Kidney epithelial cell (primary cell): ENCODE measurements around the gene SND1. TPM values are rescaled to one million over a fixed set of nuclear protein-coding genes. Genes with fewer than 3 reads are reported as not detected.
"Not testable (repeated sequence)": the region's sequence is repeated elsewhere in the genome, so short reads cannot be mapped to it uniquely, and the experiment has no call there.

Experiments
- DNase-seq: peaks from one replicate; pipeline ENCODE4 v3.0.0-alpha.2; 2010; ENCODE audit warnings: low read depth
- H3K27me3 ChIP-seq: 2 replicates; pipeline ENCODE4 v1.6.0; 2011; ENCODE audit warnings: low read length; ENCODE audit not compliant: control insufficient read depth, insufficient read depth
- H3K36me3 ChIP-seq: 2 replicates; pipeline ENCODE4 v1.5.1; 2011; ENCODE audit warnings: low read length; ENCODE audit not compliant: control insufficient read depth, insufficient read depth
- H3K4me3 ChIP-seq: 2 replicates; pipeline ENCODE4 v1.5.1; 2011; ENCODE audit warnings: low read depth, mild to moderate bottlenecking, control low read depth, low read length
- total RNA-seq: library from RNA; depleted of rRNA; stranded (reverse); fragments of >200 nt; gene quantifications from 2 replicates; pipeline ENCODE4 v1.2.3, GENCODE V29; 2015
- TF ChIP-seq, protein P1 (sequence below): IDR thresholded peaks from 2 replicates; pipeline ENCODE4 v1.5.1; 2011; ENCODE audit warnings: mild to moderate bottlenecking, moderate library complexity, low read length, control low read depth, inconsistent platforms; ENCODE audit not compliant: insufficient read depth, poor library complexity, severe bottlenecking

Gene SND1
- total RNA-seq, 1 donor from 2014 or later, result 257 TPM

DNA sequence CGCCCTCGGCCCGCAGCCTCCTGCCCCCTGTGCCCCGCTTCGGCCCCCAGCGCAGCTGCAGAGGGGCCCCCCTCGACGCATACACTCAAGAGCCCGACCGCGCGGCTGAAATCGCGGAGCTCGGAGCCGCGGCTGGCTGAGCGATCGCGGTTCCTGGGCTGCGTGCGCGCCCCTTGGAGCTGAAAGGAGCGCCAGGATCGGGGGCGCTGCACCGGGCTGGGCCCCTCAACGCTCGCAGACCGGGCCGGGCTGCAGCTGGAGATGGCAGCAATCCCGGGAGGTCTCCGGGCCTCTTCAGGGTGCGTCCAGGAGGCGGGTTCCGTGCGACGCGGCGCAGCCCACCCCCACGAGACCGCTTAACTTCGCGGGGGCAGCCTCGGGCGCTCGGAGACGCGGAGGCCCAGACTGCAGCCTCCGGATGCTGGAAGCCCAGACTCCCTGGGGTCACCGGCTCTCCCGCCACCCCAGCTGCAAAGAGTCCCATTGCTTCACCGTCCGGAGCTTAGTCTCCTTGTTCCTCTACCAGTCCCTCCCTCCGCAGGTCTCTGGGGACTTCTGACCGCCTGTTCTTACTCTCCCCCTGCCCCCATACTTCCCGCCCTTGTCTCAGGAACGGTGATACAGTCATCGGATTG lies 452.2 kb downstream of the SND1 start:
- no peak for DNase-seq
- H3K27me3 ChIP-seq, result peaks cover 28% of the 10 kb centered on the region
- H3K4me3 ChIP-seq, result peak overlapping the region; percentile 15
- no peaks in the 10 kb centered on the region for H3K36me3 ChIP-seq
- TF ChIP-seq, protein P1, sequence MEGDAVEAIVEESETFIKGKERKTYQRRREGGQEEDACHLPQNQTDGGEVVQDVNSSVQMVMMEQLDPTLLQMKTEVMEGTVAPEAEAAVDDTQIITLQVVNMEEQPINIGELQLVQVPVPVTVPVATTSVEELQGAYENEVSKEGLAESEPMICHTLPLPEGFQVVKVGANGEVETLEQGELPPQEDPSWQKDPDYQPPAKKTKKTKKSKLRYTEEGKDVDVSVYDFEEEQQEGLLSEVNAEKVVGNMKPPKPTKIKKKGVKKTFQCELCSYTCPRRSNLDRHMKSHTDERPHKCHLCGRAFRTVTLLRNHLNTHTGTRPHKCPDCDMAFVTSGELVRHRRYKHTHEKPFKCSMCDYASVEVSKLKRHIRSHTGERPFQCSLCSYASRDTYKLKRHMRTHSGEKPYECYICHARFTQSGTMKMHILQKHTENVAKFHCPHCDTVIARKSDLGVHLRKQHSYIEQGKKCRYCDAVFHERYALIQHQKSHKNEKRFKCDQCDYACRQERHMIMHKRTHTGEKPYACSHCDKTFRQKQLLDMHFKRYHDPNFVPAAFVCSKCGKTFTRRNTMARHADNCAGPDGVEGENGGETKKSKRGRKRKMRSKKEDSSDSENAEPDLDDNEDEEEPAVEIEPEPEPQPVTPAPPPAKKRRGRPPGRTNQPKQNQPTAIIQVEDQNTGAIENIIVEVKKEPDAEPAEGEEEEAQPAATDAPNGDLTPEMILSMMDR, result no peak

DNA sequence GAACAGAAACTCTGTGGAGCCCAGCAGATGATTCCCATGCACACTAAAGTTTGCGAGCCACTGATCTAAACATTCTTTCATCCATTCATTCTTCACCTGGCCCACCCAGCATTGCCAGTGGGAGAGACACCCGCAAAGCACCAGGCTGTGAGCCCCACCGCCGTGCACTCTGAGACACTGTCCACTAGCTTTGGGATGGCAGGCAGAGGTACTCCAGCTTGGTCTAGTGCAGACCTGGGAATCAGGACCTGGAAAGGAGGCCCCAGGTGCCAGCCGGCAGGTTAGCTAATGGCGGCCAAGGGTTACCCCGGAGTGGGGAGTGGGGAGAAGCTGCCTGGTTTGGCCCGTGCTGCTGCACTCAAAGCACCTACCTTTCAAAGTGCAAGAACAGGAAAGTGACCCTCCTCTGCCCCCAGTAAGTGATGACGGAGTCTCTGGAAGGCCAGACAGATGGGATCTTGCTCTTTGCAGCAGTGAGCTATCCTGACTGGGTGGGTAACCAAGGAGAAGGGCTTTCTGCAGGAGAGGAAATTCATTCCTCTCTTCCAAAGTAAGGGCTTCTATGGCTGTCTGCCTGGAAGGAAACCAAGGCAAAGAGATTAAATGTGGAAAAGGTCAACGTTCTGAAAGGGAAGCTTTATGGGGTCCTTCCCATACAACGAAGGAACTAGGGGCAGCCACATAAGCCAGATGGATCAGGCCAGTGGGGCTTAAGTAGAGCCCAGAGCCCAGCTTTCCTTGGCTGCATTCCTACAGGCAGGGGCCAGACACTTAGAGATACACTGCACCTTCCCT lies 453.4 kb downstream of the SND1 start:
- Histone ChIP-seq H3K27me3 (peaks cover 28% of the 10 kb centered on the region), H3K36me3 (no peaks in the 10 kb centered on the region), H3K4me3 (no peak overlapping the region)
- no peak for DNase-seq
- TF ChIP-seq, protein P1, result no peak

DNA sequence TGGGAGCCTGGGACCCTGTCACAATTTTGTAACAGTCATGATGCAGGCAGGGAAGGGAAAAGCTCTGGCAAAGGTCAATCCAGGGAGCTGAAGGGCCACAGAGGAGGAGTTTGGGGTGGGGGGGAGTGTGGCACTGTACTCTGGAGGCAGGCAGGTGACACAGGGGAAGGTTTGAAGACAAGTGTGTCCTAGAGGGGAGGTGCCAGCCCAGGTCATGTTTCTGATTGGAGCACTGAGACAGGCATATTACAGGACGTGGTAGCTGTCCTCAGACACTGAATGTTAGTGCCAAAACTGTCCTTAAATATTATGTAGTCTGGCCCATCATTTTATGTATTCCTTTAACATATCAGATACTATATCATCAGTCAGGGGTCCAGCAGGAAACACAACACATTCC lies 454.8 kb downstream of the SND1 start:
- no peak for DNase-seq
- peaks cover 28% of the 10 kb centered on the region for H3K27me3 ChIP-seq
- H3K36me3 ChIP-seq, result no peaks in the 10 kb centered on the region
- TF ChIP-seq, protein P1, result no peak
- H3K4me3 ChIP-seq, result no peak overlapping the region

DNA sequence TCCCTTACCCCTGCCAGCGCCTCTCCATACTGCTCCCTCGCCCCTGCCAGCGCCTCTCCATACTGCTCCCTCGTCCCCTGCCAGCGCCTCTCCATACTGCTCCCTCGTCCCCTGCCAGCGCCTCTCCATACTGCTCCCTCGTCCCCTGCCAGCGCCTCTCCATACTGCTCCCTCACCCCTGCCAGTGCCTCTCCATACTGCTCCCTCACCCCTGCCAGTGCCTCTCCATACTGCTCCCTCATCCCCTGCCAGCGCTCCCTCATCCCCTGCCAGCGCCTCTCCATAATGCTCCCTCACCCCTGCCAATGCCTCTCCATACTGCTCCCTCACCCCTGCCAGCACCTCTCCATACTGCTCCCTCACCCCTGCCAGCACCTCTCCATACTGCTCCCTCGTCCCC lies 455.5 kb downstream of the SND1 start:
- H3K36me3 ChIP-seq, DNase-seq, H3K4me3 ChIP-seq: not testable (repeated sequence)
- peaks cover 28% of the 10 kb centered on the region for H3K27me3 ChIP-seq

DNA sequence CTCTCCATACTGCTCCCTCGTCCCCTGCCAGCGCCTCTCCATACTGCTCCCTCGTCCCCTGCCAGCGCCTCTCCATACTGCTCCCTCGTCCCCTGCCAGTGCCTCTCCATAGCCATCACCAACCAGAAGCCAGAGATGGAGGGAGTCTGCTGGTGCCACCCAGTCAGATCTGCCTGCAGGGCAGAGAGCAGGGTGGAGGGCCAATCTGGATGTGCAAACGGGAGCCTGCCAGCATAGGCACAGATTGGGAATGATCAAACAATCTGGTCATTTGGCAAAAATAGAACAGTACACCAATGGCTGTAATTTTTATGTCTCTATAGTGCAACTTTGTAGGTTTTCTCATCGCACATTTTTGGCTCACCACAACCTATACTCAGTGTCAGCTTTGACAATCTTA lies 456.1 kb downstream of the SND1 start:
- TF ChIP-seq, protein P1, result no peak
- no peak for DNase-seq
- no peaks in the 10 kb centered on the region for H3K36me3 ChIP-seq
- peaks cover 28% of the 10 kb centered on the region for H3K27me3 ChIP-seq
- no peak overlapping the region for H3K4me3 ChIP-seq

DNA sequence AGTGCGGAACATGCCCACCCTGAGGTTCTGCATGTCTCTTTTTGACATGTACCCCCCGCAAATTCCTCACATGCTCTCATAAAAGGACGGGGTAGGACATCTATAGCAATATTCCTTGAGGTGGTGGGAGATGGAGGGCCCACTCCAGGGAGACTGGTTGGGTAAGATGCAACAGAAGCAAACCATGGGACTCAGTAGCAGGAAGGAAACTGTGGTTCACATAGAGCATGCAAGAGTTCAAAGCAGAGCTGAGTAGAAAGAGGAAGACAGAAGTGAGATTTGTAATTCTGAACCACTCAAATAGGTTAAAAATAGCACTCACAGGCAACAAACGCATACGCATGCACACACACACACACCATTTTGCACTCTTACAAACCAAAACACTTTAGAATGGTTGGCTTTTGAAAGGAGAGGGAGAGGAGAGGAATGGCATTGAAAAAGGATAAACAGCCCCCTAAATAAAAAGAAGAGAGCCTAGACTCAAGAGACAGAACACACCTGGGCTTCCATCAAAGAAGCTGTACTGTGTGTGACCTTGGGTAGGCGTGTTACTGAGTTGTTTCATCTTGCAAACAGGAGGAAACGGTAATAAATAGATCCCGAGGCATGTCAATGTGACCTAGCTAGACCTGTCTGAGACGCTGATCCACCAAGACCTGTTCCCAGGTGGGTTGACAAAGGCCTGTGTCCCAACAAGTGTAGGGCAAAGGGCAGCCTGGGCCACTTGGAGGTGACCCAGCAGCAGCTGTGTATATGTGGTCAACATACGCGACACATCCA lies 456.8 kb downstream of the SND1 start:
- TF ChIP-seq, protein P1, result no peak
- H3K4me3 ChIP-seq, result no peak overlapping the region
- no peaks in the 10 kb centered on the region for H3K36me3 ChIP-seq
- peaks cover 22% of the 10 kb centered on the region for H3K27me3 ChIP-seq
- no peak for DNase-seq

DNA sequence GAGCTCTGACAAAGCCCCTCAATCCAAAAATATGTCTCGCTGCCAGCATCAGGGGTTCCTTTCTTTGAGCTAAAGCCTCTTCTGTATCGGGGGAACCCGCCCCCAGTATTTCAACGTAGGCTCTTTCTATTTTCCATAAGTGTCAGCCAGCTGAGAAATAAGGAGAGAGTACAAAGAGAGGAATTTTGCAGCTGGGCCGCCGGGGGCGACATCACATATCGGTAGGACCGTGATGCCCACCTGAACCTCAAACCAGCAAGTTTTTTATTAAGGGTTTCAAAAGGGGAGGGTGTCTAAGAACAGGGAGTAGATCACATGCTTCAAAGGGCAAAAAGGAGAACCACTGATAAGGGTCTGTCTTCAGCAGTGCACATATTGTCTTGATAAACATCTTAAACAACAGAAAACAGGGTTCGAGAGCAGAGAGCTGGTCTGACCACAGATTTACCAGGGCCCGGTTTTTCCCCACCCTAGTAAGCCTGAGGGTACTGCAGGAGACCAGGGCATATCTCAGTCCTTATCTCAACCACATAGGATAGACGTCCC lies 457.5 kb downstream of the SND1 start:
- H3K4me3 ChIP-seq, H3K36me3 ChIP-seq, DNase-seq: not testable (repeated sequence)
- peaks cover 15% of the 10 kb centered on the region for H3K27me3 ChIP-seq
